Neuron (in vitro differentiated cells): ENCODE measurements around the gene CCDC88C.

Experiments
- H2AFZ ChIP-seq: one replicate; pipeline ENCODE4 v1.6.1; 2013; ENCODE audit warnings: low read depth, mild to moderate bottlenecking, inconsistent platforms, low read length, moderate library complexity
- H3K27me3 ChIP-seq: one replicate; pipeline ENCODE4 v1.6.1; 2013; ENCODE audit warnings: low read length; ENCODE audit not compliant: insufficient read depth
- H3K36me3 ChIP-seq: one replicate; pipeline ENCODE4 v1.6.1; 2013; ENCODE audit warnings: low read length; ENCODE audit not compliant: insufficient read depth
- H3K4me1 ChIP-seq: one replicate; pipeline ENCODE4 v1.6.1; 2013; ENCODE audit warnings: low read length; ENCODE audit not compliant: insufficient read depth
- H3K4me3 ChIP-seq: 2 replicates; pipeline ENCODE4 v1.5.1; 2013; ENCODE audit warnings: mild to moderate bottlenecking, low read length, moderate library complexity
- H3K9me3 ChIP-seq: one replicate; pipeline ENCODE4 v1.6.1; 2013; ENCODE audit warnings: low read length

Gene CCDC88C

DNA sequence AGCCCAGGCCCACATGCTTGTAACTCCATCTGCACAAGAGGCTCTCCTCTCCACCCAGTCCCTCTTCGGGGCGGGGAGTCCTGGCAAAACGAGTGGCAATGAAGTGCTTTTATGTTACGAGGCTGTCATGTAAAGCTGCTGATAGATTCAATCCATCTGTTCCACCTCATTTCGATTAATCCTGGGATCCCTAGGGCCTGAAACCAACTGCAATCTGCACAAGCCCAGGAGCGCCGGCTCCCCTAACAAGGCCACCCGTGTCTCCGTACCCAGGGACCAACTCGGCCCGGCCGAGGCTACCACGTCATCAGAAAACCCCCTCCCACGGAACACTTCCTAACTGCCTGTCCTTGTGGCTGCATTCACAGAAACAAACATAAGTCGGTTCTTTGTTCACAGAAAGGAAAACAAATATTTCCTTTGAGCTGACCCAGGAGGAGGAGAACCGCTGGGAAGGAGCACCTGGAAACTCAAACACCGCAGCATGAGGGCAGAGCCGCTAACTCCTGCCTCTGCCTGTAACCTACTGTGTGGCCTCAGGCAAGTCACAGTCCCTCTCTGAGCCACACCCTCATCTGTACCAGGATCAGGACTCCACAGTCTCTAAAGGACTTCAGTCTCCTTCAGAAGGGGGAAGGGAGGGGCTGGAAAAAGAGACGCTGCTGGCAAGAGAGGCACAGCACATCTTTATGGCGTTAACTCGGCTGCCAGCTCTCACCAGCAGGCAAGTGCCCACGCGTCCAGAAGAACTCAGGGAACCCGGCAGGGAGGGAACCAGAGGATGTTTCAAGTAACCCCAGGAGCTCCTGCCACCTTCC, 47.8 kb downstream of the CCDC88C start:
- no peak overlapping the region for H3K4me3 ChIP-seq
- H3K4me1 ChIP-seq: peaks cover 38% of the 10 kb centered on the region
- H3K36me3 ChIP-seq: no peaks in the 10 kb centered on the region
- no peaks in the 10 kb centered on the region for H3K27me3 ChIP-seq
- no peak overlapping the region for H2AFZ ChIP-seq
- H3K9me3 ChIP-seq: no peaks in the 10 kb centered on the region

- H3K36me3 ChIP-seq: no peaks in the 10 kb centered on the region
- no peaks in the 10 kb centered on the region for H3K27me3 ChIP-seq
- H3K4me3 ChIP-seq: no peak overlapping the region
- H3K4me1 ChIP-seq: peaks cover 31% of the 10 kb centered on the region
- no peaks in the 10 kb centered on the region for H3K9me3 ChIP-seq
- no peak overlapping the region for H2AFZ ChIP-seq
These were observed 48.7 kb downstream of the CCDC88C start for GRCh38 chr14:91368776-91369416.

GRCh38 chr14:91367173-91368171, 50.1 kb downstream of the CCDC88C start:
- no peaks in the 10 kb centered on the region for H3K9me3 ChIP-seq
- H3K27me3 ChIP-seq: no peaks in the 10 kb centered on the region
- no peak overlapping the region for H2AFZ ChIP-seq
- peaks cover 21% of the 10 kb centered on the region for H3K4me1 ChIP-seq
- no peaks in the 10 kb centered on the region for H3K36me3 ChIP-seq
- H3K4me3 ChIP-seq: no peak overlapping the region

DNA sequence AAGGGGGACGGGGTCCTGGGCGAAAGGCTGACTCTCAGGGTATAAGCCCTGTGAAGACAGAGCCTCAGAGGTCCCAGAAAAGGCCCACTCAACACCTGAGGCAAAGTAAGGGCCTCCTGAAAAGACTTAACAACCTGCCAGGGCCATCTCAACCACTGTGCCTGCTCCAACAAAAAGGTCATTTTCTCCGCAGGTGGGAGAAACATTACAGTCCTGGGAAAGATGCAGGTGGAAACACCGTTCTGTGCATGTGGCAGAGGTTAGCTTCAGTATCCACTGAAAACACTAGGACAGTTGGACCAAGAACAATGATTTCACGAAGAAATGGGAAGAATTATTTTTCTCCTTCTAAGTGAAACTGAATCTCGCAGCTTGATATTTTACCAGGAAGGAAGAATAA, 50.9 kb downstream of the CCDC88C start:
- Histone ChIP-seq H3K4me3 (no peak overlapping the region), H3K27me3 (no peaks in the 10 kb centered on the region), H3K36me3 (no peaks in the 10 kb centered on the region), H3K4me1 (peaks cover 21% of the 10 kb centered on the region), H3K9me3 (no peaks in the 10 kb centered on the region), H2AFZ (no peak overlapping the region)

GRCh38 chr14:91365552-91365951, 52.1 kb downstream of the CCDC88C start:
- Histone ChIP-seq H3K4me3 (no peak overlapping the region), H3K27me3 (no peaks in the 10 kb centered on the region)

GRCh38 chr14:91364524-91365270, 52.9 kb downstream of the CCDC88C start:
- Histone ChIP-seq H2AFZ (no peak overlapping the region), H3K36me3 (no peaks in the 10 kb centered on the region), H3K4me1 (peaks cover 25% of the 10 kb centered on the region), H3K27me3 (no peaks in the 10 kb centered on the region), H3K9me3 (no peaks in the 10 kb centered on the region), H3K4me3 (no peak overlapping the region)

More at GRCh38 chr14:91365552-91365951, 52.1 kb downstream of the CCDC88C start:
- no peaks in the 10 kb centered on the region for H3K36me3 ChIP-seq
- H3K9me3 ChIP-seq: no peaks in the 10 kb centered on the region
- H3K4me1 ChIP-seq: peaks cover 25% of the 10 kb centered on the region
- no peak overlapping the region for H2AFZ ChIP-seq

- peaks cover 2% of the 10 kb centered on the region for H3K36me3 ChIP-seq
- no peaks in the 10 kb centered on the region for H3K27me3 ChIP-seq
- no peak overlapping the region for H3K4me3 ChIP-seq
- peaks cover 25% of the 10 kb centered on the region for H3K4me1 ChIP-seq
- no peak overlapping the region for H2AFZ ChIP-seq
- no peaks in the 10 kb centered on the region for H3K9me3 ChIP-seq
These were observed 53.7 kb downstream of the CCDC88C start for GRCh38 chr14:91363776-91364523.

DNA sequence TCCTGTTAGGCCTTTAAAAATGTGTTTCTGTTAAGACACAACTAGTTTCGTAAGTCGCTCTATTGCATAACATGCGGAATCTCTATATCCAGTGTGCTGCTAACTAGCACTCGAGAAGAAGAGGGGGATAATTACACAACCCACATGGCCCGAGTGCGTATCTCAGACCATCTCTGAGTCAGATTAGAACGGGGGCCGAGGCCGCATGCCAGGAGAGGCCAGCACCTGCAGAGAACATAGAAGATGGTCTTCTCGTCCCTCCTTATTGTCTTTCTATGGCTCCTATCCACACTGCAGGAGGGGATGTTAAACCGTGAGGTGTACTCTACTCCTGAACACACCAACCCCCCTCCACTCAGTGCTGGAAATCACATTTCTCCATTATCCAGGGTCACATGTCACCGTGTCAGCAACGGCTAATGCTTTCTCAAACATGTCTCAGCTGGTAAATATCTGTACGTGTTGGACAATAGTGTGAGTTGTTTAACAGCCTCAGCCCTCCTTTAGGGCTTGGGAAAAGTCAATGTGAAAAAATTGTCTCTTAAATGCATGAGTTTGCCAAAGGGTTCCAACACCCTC, 56.3 kb downstream of the CCDC88C start:
- Histone ChIP-seq H3K4me1 (peaks cover 9% of the 10 kb centered on the region), H3K4me3 (no peak overlapping the region), H3K36me3 (peaks cover 11% of the 10 kb centered on the region), H3K27me3 (no peaks in the 10 kb centered on the region), H3K9me3 (no peaks in the 10 kb centered on the region), H2AFZ (no peak overlapping the region)

DNA sequence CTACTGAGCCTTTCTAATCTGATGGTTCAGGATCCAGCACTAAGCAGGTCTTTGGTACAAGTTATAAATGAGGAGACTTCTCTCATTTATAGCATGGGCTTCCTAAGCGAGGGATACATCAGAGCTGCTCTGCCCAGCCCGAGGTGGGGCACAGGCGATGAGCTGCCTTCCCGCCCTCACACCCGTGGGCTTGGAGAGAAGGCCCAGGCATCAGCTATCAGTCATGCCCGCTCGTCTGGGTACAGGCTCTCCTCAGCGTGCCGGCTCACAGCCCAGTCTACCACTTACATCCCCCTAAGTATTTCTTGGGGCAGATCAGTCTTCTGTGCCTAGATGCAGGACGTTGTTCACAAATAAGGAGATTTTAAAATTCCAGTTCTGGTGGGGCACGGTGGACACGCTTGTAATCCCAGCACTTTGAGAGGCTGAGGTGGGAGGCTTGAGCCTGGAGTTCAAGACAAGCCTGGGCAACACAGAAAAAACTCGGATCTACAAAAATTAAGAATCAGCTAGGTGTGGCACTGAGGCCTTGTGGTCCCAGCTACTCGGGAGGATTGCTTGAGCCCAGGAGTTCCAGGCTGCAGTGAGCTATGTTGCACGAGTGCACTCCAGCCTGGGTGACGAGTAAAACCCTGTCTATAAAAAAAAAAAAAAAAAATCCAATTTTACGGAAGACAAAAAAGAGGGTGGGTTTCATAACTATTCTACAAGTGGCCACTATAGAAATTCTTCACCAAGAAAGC, 57.0 kb downstream of the CCDC88C start:
- Histone ChIP-seq H3K27me3 (no peaks in the 10 kb centered on the region), H3K36me3 (peaks cover 11% of the 10 kb centered on the region), H3K4me1 (peaks cover 12% of the 10 kb centered on the region), H3K9me3 (no peaks in the 10 kb centered on the region), H3K4me3 (no peak overlapping the region), H2AFZ (no peak overlapping the region)

GRCh38 chr14:91358654-91359220, 58.9 kb downstream of the CCDC88C start:
- Histone ChIP-seq H3K36me3 (peaks cover 11% of the 10 kb centered on the region), H3K4me3 (no peak overlapping the region), H3K4me1 (peaks cover 13% of the 10 kb centered on the region), H3K9me3 (no peaks in the 10 kb centered on the region), H3K27me3 (no peaks in the 10 kb centered on the region), H2AFZ (no peak overlapping the region)

DNA sequence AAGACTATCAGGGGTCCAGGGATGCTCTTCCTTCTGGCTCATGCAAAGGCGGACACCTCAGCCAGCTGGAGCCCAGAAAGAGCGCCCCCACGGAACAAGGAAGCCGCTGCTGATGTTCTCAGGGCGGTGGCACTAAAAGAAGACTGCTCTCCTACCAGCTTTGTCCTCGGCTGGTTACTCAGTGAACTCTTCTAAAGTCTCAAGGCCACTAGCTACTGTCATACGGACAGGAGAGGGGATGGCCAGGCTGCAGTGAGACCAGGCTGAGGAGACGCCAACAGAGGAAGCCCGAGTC, 59.6 kb downstream of the CCDC88C start:
- Histone ChIP-seq H3K27me3 (no peaks in the 10 kb centered on the region), H3K36me3 (peaks cover 11% of the 10 kb centered on the region), H3K4me3 (no peak overlapping the region), H3K4me1 (peaks cover 19% of the 10 kb centered on the region), H2AFZ (no peak overlapping the region), H3K9me3 (no peaks in the 10 kb centered on the region)
